Activated gamma-delta T cell (primary cell): ENCODE results near the gene ACSBG1.

Experiments used
- DNase-seq: peaks from one replicate; lab custom pipeline; 2025; lab: John Stamatoyannopoulos, UW
- total RNA-seq, 2 donors: gene quantifications; one replicate each; lab custom pipeline; 2026; lab: John Stamatoyannopoulos, UW

ACSBG1 gene, protein sequence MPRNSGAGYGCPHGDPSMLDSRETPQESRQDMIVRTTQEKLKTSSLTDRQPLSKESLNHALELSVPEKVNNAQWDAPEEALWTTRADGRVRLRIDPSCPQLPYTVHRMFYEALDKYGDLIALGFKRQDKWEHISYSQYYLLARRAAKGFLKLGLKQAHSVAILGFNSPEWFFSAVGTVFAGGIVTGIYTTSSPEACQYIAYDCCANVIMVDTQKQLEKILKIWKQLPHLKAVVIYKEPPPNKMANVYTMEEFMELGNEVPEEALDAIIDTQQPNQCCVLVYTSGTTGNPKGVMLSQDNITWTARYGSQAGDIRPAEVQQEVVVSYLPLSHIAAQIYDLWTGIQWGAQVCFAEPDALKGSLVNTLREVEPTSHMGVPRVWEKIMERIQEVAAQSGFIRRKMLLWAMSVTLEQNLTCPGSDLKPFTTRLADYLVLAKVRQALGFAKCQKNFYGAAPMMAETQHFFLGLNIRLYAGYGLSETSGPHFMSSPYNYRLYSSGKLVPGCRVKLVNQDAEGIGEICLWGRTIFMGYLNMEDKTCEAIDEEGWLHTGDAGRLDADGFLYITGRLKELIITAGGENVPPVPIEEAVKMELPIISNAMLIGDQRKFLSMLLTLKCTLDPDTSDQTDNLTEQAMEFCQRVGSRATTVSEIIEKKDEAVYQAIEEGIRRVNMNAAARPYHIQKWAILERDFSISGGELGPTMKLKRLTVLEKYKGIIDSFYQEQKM
- 0 to 0.04 reads per million in 2 donors for total RNA-seq

DNA sequence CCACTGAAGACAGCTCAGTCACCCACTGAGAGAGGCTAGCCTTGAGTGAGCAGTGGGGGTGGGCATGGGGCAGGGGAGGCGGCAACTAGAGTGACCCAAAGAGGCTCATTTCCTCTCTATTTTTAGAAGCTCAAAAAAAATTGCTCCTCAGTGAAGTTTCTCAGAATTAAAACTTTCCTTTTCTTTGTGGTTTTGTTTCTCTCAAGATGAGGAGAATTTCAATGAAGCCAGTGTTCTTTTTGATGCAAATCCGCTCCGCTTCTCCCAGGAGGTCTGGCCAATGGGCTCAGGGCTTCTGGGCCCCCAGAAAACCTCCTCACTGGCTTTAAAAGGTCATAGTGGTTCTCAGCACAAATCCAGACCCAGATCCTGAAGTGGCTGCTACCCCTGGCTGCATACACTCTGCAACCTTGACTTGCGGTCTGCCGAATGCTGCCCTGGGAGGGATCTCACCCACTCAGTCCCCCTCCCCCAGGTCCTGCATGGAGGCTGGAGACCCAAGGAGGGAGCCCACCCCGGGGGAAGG, at the start of gene ACSBG1:
Gene ACSBG1, minus strand, starts transcription at position 51 of the 526 bp plus-strand sequence. CDS start 64 bp downstream, outside the sequence.
- DNase-seq: no peak

DNA sequence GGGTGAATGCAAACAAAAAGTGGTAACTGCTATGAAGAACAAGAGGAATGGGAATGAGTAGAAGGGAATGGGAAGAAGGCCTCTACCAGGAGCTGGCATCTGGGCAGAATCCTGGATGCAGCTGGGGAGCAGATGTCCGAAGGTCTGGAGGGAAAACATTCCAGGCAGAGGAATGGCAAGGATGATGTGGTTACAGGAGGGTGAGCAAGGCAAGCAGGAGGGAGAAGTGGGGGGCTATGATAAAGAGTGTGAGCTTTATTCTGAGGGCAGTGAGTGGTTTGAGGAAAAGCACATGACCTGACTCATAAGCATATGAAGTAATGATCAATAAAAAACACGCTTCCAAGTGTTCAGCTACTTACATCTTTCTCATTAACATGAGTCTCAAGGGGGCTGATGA, 48.0 kb upstream of the ACSBG1 start:
- no peak for DNase-seq

DNA sequence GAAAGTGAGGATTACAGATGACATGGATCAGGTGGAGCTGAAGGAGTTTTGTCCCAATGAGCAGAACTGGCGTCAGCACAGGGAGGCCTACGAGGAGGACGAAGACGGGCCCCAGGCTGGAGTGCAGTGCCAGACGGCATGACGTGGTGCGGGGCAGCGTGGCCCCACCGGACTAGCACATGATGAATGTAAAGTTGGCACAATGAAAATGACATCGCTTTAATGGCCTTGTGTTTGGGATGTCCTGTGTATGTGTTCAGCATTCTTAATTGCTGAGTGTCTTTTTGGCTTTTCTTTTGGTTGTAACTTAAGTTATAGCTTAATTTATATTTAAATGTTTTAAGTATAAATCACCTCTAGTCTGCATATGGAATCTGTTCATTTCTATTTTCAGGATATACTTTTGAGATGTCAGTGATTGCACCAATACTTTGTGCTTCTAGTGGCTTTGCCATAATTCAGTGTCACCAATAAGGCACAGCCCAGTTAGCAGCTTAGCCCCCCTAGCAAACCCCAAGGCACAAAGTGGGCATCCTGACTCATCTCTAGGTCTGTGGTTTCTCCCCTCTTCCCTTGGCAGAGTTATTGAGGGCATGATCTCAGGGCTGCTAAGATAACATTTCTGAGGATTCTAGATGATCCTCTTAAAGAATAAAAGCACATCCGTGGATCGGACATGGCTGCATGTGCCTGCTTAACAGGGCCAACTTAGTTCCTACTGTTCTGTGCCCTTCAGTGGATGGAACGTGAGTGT, 46.1 kb upstream of the ACSBG1 start:
- DNase-seq: no peak

DNA sequence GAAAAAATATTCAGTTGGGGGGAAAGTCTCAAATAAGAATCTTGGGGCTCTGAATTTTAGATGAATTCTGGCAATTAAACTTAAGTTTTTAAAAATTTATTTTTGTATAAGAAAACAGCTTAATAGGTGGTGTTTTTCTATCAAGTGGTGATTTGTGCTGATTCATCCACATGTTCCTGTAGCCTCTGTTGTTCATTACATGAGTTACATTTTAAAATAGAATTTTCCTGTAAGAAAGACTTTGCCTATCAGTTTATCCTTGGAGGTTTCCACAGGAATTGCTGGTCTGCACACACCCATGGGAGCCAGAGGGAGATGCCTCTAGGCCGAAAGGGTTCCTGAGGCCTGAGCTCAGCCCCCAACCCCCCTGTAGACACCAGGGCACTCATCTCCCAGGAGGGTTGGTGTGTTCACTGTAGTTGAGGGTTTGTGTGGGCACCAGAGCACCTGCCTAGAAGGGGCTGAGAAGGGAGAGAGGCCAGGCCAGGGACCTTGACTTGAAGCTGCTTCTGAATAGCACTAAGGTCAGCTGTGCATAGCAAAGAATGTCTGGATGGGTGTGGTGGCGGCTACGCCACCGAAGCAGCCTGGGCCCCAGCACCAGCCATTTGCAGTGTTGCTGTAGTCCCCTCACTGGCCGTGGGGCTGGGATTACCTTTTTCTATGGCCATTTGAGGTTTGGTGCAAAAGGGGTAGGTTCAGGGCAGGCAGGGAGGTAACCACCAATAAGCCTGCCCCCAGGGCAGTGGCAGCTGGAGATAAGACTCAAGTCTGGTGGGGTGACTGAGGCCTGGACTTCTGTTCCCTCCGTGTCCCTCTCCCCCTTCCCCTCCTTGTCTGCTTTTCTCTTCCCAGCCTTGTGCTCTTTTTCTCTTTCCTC, 41.9 kb upstream of the ACSBG1 start:
- no peak for DNase-seq

DNA sequence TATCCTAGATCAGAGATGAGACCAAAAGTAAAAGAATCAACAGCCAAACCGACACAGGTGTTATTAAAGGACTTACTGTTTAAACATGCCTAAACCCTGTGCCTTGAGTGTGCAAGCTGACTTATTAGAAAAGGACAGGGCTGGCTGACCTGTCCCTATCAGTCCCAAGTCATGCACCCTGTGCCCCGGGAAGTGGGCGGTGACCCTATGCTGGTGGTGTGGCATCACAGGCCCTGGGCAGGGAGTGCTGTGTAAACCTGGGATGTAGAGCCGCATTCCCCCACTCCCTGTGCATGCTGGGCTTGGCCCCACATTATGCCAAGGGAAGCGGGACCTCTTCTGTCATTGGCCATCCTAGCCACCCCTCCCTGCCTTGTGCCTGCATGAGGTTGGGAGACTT, 40.6 kb upstream of the ACSBG1 start:
- no peak for DNase-seq

DNA sequence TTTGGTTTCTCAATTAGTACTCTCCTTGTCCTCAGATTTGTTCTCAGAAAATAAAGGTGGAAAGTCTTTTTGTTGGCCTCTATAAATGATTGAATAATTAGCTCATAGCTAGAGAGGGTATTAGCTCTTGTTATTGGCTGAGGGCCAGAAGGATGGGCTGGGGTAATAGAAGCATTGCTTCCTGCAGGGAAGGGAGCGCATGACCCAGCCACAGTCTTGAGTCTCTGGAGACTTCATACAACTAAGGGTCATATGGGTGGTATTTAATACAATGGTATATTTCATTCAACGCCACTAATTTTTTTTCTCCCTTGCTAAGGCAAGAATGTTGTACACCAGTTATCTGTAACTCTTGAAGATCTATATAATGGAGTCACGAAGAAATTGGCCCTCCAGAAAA, 38.4 kb upstream of the ACSBG1 start:
- DNase-seq: no peak

DNA sequence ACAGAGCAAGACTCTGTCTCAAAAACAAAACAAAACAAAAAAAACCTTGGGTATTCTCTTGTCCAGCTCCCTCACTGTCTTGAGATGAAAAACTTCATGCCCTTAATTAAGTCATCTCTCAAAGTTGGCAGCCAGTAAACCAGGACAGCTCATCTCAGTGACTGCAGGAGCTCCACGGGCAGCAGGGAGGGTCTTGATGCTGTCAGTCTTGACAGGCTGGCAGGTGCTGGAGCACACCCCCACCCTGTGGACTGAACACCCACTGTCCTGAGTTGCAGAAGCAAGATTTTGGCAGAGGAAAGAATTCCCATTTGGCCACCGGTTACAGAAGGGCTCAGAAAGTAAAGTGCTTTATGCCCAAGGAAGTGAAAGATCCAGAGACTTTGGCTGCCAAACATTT, 38.0 kb upstream of the ACSBG1 start:
- DNase-seq: no peak

DNA sequence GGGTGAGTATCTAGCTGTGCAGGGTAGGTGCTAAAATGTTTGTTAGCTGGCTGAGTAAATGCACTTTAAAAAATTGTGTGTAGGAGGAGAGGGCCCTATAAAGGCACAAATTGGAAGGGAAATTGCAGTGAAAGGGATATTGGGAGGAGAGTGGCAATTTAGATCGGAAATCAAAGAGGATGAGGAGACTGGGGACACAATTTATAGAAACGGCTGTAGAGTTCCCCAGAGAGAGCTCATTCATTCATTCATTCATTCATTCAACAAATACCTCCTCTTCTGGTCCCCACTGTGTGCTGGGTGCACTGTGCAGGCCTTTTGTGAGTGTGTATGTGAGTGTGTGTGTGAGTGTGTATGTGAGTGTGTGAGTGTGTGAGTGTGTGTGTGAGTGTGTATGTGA, 32.4 kb upstream of the ACSBG1 start:
- DNase-seq: no peak

DNA sequence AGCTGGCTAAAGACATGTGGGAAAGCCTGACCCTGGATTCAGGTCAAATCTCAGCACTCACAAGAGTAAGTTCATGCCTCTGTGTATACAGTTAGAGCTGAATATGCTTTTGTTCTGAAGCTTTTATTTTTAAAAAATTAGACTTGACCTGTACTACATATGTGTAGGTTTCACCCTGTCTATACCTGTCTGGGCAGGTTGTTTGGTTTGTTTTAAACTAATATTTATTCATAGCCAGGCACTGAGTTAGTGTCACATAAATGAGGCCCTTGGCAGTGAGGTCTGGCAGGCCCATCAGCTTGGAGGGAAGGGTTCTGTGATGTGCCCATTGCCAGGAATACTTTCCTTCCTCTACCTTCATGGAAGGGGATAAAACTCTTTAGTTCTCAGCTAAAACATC, 31.9 kb upstream of the ACSBG1 start:
- DNase-seq: no peak

DNA sequence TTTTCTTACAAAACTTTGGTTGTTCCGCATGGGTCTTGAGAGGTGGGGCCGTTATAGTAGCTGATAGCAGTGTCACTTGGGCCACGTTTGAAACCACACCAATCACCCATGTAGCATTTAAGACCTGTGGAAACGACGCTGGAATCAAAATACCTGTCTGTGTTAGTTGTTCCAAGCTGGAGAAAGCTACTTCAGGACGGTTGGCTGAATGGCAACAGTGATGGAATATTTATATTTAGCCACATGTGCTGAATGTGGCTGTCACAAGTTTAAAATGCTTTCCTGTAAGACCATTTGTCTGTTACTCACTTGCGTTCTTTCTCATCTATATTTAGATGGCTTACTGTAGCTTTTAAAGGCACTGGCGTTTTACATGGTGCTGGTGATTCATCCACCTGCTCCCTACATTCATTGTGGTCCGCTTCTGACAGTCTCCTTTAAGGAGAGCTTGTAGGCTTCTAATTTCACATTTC, 31.4 kb upstream of the ACSBG1 start:
- no peak for DNase-seq

DNA sequence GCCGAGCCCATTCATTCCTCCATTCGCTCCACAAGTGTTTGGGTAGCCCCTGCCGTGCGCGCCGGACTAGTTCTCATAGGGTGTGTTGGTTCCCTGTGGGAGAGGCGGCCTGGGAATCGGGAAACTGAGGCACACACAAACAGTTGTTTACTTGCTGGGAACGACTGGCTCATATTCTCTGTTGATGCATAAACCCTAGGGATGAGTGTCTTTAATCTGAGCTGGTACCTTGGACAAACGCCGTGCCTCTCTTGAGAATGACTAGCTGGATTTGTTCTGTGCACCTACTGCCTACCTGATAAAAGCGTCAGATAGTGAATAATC, 30.7 kb upstream of the ACSBG1 start:
- DNase-seq: no peak

DNA sequence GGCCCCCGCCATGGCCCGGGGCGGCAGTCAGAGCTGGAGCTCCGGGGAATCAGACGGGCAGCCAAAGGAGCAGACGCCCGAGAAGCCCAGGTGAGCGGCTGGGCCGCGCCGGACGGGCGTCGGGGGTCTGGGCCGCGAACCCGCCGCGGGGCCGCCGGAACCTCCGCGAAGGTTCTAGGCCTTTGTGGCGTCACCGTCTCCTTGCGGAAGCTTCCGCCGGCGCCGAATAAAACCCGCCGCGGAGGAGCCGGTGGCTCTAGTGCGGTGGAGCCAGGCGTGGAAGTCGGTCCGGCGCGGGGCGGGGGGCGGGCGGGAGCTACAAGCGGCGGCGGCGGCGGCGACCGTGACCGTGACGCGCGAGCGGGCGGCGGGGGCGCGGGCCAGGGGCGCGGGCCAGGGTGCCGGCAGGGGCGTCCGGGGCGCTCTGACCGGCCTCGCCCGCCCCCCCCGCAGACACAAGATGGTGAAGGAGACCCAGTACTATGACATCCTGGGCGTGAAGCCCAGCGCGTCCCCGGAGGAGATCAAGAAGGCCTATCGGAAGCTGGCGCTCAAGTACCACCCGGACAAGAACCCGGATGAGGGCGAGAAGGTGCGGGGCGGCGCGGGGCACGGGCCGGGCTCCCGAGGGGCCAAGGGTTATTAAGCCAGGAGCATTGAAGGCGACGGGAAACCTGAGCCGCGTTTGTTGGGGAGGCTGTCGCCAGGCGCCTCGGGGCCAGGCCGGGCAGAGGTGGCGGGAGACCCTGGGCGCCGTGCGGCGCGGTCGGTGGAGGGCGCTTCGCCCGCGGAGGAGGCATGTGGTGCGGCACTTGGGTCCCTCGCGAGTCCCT, 30.2 kb upstream of the ACSBG1 start, which contains the start of gene DNAJA4:
Gene DNAJA4, plus strand, starts transcription at position 259 of the 833 bp plus-strand sequence. Its CDS starts 202 bp downstream, at position 461.
- DNase-seq: peak; percentile 51

DNA sequence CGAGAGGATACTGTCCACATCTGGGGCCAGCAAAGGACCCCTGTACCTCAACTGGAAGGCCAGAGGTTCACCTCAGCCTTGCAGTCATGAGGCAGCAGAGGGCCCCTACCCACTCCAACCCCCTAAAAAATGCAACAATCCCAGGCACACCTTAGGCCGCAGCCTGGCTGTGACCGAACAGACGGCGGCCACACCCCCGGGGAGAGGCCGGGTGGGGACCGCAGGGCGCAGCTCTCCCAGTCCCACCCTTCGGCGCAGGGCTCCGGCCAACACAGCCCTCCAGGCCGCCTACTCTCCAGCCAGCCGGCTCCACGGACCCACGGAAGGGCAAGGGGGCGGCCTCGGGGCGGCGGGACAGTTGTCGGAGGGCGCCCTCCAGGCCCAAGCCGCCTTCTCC, 29.5 kb upstream of the ACSBG1 start:
- no peak for DNase-seq

DNA sequence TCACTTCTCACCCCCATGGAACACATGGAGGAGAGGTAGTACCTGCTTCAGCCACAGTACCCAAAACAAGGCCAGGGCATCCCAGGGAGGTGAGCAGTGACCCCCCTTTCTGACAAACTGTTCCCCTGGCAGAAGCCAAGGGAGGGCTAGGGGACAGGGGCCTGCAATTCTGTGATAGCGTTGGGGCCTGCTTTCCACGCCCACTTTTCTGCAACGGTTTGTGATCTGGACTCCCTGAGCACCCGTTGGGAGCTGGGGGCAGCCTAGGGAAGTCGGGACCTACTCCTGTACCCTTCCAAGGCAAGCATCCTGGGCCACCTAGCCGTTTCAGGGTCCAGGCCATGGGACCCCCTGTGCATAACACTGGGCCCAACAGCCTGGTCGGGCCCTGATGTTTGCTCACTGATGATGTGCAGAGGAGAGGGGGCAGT, 29.0 kb upstream of the ACSBG1 start:
- DNase-seq: no peak

DNA sequence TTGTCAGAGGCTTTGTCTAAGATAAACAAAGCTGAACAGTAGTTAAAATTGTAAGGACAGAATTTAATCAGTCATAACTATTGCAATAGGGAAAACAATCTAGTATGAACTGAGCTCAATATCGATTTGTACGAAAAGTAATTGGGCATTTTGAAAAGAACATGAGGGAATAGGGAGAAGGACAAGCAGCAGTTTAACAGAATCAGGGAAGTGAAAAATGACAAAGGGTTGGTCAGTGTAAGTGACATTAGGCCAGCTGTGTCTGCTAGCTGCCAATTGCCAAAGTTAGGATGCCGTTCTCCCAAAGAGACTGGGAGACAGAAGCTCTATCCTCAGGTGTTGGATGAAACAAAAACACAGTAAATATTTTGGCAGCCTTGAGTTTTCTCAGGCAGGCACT, 26.7 kb upstream of the ACSBG1 start:
- DNase-seq: no peak

DNA sequence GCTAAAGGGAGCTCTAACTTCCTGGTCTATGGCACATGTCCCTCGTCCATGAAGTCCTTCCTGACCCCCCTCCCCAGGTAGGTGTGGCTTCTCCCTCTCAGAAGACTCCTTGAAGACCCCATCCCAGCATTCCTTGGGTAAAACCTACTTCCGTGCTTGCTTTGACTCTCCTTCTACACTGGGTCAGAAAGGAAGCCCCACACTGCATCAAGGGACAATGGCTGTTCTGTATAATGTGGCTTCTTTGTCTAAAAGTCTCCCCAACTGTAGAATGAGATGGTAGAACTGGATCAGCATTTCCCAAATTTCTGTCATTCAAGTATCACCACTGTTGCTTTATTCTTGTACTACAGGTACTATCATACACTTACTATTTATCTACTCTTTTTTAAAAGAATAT, 26.1 kb upstream of the ACSBG1 start:
- DNase-seq: no peak

DNA sequence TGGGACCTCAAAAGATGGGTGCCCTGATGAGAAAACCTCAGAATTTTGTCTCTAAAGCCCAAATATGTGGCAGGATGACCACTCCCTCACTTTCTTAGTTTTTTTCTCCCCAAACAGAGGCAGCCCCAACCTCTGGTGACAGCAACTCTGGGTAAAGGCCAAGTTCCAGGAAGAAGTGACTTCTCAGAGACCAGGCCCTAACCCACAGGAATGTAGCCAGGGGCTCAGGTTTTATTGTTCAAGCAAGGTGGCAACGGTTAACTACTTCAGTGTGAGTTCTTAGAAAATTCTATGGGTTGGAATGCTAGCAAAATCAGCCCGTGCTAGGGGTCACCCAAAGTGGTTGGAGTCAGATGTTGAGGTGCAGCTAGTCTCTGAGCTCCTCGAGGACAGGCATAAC, 24.9 kb upstream of the ACSBG1 start:
- no peak for DNase-seq

DNA sequence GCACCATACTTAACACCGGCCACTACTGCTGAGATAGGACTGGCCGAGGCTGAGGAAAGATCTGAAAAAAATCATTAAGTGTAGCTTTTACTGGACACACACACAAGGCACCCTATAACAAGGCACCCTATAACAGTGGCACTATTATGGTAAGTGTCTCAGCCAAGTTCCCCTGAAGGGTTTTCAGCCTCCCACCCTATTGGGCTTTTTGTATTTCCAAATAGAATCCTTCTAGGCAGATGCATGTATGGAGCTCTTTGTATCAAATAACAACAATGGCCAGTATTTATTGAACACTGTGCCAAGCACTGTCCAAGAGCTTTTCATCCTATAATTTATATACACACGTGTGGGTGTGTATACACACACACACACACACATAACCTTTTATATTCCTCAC, 23.3 kb upstream of the ACSBG1 start:
- DNase-seq: no peak

DNA sequence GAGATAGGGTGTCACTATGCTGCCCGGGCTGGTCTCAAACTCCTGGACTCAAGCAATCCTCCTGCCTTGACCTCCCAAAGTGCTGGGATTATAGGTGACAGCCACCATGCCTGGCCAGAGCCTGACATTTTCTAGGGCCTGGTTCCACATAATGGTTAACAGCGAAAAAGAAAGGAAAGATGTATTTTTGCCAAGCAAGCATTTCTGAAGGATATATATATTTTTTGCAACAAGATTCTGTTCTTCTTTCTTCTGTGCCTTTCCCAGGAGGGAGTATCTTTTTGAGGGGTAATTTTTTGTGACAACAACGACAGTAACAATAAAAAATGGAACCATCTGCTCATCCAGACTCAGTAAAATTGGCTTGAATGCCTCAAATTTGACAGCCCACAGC, 21.7 kb upstream of the ACSBG1 start:
- no peak for DNase-seq

DNA sequence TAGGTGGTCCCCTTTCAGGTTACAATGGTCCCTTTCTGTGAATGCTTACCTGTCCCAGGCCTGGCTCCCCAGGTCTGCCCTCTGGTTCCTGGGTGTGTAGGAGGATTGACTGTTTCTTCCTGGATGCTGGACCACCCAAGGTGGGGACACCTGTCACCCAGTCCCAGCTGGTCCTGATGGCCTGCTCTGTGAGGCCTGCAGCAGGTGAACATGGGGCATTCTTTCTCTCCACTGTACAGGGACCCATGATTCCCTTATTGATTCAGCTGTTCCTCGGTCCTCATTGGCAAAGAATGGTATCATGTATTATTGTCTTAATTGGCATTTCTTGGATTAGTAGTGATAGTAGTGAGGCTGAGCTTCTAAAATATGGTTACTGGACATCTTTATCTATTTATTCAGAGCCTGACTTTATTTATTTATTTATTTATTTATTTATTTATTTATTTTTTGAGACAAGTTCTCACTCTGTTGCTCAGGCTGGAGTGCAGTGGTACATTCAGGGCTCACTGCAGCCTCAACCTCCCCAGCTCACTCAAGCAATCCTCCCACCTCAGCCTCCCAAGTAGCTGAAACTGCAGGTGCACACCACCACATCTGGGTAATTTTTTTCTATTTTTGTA, 21.2 kb upstream of the ACSBG1 start:
- no peak for DNase-seq
